Stimulated activated CD8-positive, alpha-beta memory T cell treated with anti-CD3 and anti-CD28 coated beads, Interleukin-4, amount 100 ng/mL, for 1 hour (primary cell): Measurements from ENCODE around the gene S100A5.
"Not testable (repeated sequence)": the region's sequence is repeated elsewhere in the genome, so short reads cannot be mapped to it uniquely, and the experiment has no call there.

Experiments used
- DNase-seq, 2 donors: peaks; one replicate each; pipeline ENCODE4 v3.0.0-alpha.2; 2020; ENCODE audit warnings: low read depth in 2 of 2, low spot score in 1 of 2

The S100A5 gene

DNA sequence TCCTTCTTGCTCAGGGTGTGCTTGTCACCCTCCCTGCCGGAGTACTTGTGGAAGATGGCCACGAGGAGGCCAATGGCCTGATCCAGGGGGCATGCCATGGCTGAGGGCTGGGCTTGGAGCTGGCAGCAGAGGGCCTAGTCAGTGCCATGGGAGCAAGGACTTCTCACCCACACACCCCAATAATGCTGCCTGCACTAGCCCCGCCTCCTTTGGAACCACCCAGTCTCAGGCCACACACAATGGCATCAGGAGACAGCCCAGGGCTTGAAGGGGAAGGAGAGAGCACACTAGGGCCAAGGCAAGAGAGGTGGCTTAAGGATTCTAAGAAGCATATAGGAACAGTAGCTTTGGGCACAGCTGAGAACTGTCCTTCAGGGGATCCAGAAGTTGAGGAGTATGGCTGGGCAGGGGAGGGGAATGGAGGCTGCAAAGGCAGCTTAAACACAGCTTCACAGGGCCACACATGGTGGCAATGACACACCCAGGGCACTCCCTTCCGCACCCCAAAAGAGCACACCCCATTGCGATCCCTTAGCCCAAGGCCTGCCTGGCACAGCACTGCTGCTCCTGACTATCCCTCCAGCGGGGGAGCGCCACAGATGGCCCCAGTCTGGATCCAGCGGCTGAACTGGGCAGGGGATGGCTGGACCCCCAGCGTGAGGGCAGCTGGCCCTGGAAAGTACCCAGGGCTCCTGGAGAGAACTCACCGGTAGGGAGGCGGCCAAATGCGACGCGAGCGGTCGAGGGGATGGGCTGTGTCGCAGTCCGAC, 5.3 kb downstream of the S100A5 start, which contains the start of gene S100A6:
S100A6 (minus strand) TSS at position 750 of the 770 bp plus-strand sequence; CDS start at position 98, 652 bp downstream.
- DNase-seq: no peak

DNA sequence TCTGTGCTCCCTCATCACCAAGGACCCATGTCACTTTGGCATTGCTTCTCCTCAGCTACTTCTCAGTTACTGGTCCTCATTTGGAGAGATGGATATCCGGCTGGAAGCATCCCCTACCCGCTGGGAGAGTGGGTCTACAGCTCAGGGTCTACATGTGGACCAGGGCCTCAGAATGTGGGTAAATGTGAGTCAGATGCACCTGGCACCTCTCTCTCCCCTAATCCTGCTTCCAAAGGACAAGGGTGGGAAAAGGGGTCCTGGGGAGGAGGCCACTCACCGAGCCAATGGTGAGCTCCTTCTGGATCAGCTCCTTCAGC, 5.9 kb downstream of the S100A5 start:
- DNase-seq: no peak

DNA sequence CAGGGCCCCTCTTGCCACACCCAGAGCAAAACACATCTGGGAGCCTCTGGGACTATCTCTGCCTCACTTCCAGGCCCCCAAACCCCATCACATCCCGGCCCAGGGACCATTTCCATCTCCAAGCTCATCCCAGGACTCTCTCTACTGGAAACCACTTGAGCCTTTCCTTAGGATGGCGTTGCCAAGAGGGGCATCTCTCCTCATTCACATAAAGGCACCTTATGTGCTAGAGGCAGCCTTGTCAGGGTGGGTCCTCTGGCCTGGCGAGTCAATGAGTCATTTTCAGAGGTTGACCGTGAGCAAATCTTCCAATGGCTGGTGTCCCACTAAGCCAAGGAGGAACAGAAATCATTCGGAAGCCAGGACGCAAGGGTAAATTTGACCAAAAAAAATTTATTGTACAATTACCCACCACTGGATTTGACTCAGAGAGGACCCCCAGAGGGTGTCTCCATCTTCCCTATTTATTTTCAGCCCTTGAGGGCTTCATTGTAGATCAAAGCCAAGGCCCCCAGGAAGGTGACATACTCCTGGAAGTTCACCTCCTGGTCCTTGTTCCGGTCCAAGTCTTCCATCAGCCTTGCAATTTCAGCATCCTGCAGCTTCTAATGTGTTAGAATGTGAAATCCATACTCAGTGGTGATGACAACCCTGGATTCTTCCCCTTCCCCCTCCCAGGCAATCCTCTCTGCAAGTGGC, 6.4 kb downstream of the S100A5 start:
- no peak for DNase-seq

DNA sequence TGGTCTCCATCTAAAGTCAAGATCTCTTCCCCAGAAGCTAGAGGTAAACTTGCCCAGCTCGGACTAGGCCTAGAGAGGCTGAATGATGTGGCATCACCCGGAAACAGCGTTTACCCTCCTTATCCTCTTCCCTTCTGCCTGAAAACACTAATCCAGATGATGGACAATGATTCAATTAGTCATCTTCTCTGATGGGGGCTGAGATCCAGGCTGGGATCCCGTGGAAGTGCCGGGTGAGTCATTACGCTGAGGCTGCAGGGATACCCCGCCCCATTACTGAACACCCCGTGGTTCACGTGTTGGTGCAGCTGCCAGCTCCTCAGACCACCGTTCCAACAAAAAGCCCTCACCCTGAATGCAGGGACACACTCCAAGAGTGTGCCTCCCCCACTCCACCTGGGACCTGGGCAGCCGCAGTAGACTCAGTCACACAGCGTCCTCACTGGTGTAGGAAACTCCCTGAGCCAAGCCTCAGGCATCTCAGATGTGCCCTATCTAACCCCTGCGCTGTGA, 7.0 kb downstream of the S100A5 start:
- no peak for DNase-seq

DNA sequence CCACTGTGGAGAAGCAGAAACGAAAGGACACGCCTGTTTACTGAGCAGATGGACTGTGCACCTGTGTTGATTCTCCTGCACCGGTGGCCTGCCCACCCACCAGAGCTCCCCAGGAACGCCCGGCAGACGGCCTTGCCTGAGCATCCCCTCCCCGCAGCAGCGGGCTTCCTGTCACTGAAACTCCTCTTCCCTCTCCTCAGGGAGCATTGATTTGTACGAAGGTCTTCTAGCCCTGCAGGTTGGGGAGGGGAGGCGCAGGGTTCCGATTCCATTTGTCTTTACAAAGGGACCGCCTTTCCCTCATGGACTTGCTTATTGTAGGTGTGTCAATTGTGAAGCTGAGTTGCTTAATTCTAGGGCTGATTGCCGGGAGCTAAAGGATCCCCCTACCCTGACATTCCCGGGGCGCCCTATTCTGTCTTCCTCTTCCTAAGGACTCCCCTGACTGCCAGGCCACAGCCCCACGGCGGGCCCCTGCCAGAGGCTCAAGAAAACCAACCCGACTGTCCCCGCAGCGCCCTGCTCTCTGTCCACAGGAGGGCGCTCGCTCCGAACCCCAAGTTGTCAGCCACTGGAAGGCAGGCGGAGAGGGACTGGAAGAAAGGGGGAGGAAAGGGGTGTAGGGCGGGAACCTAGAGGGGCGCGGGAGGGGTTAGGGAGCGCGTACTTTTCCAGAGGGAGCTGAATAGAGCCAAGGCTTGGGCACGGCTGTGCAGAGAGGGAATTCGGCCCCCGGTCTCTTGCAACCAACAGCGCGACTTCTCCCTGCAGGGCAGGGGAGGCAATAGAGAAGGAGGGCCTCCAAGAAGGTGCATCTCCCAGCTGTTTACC, 7.8 kb downstream of the S100A5 start:
- peak; percentile 39 to 60 for DNase-seq

DNA sequence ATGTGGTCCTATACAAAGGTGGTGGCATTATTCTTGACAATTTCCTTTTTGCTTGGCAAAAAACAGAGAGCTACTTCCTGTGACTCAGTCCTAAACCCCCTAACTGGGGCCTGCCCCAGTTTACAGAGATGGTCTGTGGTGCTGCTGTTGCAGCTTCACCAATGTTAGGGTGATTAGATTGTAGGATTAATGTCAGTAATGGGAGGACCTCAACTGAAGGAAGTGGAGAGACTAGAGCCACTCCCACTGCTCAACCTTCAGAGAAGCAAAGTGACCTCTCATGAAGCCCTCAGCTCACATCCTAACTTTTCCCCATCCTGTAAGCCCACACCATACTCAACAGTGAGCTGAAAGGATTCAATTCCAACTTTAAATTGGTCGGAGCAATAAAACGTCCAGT, 8.6 kb downstream of the S100A5 start:
- no peak for DNase-seq

DNA sequence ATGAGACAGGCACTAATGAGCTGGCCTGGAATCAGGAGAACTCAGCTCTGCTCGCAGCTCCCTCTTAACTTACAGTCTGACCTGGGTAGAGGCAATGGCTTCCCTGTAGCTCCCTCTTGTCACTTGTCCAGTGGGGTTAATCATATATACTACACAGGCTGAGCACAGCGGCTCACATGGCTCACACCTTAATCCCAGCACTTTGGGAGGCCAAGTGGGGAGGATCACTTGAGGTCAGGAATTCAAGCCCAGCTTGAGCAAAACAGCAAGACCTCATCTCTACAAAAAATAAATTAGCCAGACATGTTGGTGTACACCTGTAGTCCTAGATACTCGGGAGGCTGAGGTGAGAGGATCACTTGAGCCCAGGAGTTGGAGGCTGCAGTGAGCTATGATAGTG, 9.1 kb downstream of the S100A5 start:
- no peak for DNase-seq

DNA sequence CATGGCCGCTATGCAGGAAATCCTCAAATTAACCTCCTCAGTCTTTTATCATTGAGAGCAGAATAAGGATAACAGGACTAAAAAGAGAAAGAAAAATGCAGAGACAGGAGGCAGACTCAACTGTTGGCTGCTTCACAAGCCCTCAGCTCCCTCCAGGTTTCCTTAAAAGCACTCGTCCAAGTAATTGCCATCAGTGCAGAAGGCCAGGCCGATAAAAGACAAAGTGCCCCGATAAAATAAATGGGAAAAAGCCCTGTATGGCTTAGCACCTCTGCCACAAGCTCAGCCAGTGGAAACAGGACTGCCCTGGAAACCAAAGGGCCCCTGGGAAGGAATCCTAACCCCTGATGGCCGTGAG, 13.1 kb downstream of the S100A5 start:
- DNase-seq: no peak

DNA sequence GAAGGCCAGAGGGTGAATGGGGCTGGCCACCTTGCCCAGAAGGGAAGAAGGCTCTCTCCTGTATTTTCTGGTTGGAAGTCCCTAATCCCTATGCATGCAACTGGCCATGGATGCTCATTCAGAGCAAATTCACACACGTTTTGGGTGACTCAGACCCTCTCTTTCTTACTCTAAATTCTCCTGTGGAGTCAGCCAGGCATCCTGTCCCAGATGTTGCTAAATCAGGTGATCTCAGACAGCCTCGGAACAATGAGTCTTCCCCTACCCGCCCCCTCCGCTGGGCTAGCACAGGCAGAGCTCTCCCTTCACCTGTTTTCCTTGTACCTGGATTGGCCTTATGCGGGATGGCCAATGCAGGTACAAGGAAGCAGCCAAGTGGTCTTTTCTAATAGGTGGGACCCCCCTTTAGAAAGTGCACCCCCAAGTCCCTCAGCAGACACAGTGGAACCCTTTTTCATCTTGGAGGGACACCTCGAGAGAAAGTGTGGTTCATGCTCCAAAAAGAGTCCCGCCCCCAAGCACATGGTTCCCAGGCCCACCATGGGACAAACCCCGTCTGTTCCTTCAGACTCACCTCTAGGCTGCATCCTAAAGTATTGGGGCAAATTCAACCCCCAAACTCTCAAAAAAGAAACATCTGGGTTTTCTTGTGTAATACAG, 13.6 kb downstream of the S100A5 start:
- DNase-seq: no peak

DNA sequence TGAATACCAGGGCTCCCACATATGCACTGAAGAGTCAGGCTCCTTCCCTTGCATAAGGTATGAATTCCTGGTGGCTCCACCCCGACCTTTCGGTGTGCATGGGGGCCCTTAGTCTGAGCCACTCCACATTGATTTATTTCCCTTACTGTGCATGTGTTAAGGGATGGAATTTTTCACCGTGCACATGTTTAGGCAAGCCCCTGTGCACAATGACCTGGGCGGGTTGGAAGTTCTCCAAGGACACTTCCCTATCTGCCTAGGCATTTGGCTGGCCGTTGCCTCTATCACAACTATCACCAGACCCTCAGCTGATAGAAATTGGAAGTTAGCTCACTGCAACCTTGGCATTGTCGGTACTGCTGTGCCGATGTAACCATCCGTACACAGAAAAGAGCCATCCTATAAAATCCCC, 14.6 kb downstream of the S100A5 start:
- DNase-seq: no peak

DNA sequence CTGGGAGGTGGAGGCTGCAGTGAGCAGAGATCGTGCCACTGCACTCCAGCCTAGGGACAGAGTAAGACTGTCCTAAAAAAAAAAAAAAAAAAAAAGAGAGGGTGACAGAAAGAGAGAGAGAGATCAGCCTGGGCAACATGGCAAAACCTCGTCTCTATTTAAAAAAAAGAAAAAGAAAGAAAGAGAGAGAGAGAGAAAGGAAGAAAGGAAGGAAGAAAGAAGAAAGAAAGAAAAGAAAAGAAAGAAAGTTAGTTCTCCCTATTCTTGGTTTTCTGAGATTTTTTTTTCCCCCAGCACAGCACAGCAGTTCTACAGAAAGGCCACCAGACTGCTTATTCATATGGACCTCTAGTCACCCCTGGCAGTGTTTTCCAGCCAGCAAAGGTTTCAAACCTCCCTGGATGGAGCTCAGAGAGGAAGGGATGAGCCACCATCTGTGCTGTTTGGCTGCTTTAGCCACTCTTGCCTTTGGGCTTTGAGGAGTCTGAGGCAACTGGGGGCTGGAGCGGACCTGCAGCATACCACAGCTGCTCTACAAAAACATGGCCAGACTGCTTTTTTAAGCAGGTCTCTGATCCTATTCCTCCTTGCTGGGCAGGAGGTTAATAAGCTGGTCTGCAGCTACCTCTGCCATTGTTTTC, 15.5 kb downstream of the S100A5 start:
- DNase-seq: no peak

DNA sequence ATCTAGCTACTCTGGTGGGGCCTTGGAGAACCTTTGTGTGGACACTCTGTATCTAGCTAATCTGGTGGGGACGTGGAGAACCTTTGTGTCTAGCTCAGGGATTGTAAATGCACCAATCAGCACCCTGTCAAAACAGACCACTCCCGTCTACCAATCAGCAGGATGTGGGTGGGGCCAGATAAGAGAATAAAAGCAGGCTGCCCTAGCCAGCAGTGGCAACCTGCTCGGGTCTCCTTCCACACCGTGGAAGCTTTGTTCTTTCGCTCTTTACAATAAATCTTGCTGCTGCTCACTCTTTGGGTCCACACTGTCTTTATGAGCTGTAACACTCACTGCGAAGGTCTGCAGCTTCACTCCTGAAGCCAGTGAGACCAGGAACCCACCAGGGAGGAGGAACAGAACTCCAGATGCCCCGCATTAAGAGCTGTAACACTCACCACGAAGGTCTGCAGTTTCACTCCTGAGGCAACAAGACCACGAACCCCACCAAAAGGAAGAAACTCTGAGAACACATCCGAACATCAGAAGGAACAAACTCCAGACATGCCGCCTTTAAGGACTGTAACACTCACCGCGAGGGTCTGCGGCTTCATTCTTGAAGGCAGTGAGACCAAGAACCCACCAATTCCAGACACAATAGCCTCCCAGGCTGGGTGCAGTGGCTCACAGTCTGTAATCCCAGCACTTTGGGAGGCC, 18.2 kb downstream of the S100A5 start:
- not testable (repeated sequence) for DNase-seq

DNA sequence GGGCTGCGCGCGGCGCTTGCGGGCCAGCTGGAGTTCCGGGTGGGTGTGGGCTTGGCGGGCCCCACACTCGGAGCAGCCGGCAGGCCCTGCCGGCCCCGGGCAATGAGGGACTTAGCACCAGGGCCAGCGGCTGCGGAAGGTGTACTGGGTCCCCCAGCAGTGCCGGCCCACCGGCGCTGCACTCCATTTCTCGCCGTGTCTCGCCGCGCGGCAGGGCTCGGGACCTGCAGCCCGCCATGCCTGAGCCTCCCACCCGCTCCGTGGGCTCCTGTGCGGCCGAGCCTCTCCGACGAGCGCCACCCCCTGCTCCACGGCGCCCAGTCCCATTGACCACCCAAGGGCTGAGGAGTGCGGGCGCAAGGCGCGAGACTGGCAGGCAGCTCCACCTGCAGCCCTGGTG, 18.9 kb downstream of the S100A5 start:
- DNase-seq: not testable (repeated sequence)

DNA sequence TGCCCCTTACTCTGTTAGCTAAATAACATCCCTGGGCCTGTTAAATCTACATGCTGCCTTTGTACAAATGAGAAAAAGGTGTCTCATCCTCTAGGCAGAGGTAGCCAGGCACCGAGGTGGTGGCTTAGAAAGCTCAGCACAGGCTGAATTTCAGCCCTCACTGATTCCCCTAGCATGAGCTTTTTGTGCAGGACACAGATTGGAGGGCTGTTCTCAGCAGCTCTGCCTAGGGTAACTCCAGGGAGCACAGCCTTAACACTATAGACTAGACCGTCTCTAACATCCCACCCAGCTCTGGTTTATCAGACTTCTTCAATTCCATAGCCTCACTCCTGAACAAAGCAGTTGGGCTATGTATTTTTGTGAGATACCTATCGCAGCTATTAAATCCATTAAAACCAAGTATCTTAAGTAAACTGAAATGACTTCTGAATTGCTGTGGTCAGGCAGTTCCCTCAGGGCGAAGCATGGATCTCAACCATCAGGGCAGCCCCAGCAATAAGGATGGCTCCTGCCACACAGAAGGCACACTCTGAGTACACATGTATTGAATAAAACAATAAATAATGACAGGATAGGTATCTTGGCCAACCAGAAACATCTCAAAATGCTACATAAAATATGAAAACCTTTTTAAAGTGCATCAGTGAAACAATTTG, 19.8 kb downstream of the S100A5 start:
- DNase-seq: no peak

DNA sequence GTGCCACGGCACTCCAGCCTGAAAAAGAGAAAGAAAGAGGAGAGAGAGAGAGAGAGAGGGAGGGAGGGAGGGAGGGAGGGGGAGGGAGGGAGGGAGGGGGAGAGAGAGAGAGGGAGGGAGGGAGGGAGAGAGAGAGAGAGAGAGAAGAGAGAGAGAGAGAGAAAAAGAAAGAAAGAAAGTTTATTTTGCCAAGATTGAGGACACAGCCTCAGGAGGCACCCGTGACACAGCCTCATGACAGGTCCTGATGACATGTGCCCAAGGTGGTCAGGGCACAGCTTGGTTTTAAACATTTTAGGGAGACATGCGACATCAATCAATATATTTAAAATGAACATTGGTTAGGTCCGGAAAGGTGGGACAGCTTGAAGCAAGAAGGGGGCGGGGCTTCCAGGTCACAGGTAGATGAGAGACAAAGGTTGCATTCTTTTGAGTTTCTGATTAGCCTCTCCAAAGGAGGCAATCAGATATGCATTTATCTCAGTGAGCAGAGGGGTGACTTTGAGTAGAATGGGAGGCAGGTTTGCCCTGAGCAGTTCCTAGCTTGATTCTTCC, 20.5 kb downstream of the S100A5 start:
- DNase-seq: not testable (repeated sequence)

DNA sequence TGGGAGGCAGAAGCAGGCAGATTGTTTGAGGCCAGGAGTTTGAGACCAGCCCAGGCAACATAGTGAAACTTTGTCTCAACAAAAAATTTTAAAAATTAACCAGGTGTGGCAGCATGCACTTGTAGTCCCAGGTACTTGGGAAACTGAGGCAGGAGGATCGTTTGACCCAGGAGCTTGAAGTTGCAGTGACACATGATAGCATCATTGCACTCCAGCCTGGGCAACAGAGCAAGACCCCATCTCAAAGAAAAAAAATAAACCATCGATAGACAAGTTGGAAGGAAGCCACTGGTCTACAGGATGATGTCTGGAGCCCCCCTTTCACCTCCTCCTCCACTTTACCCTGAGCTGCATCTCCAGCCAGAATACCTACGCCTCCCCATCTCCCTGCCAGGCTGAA, 21.5 kb downstream of the S100A5 start:
- DNase-seq: no peak

DNA sequence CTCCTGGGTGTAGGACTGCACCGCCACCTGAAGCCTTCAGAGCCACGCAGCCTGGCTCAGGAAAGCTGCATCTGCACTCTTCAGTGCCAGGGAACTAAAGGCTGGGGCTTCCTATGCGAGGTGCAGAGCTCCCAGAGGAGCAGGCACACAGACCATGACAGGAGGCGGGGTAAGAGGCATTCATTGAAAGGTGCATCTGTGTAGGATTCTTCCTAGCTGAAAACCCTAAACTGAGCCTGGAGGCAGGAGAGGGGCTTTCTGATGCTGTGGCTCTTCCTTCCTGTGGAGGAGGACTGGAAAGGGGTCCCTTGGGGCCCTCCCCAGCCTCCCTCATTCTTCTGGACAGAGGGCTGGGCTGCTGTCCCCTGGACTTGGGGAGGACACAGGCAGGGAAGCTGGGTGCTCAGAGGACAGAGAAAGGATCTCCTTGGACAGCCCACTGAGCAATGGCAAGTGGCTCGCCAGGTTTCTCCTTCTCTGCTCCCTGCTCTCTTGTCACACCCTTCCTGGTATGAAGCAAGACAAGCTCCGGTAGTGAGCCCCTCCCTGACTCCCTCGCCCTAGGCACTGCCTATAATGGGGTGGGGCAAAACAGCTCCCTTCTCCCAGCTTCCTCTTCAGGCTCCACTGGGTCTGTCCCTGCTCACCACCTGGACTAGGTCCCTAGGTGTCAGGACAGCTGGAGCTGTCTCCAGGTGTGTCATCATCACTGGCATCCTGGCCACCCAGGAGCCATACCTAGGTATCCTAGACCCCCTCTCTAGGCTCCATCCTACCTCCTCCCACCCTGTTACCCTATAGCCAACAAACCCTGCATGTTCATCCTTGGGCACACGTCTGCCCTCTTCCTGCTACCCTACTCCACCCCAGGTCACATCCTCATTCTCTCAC, 25.0 kb downstream of the S100A5 start:
- DNase-seq: no peak

DNA sequence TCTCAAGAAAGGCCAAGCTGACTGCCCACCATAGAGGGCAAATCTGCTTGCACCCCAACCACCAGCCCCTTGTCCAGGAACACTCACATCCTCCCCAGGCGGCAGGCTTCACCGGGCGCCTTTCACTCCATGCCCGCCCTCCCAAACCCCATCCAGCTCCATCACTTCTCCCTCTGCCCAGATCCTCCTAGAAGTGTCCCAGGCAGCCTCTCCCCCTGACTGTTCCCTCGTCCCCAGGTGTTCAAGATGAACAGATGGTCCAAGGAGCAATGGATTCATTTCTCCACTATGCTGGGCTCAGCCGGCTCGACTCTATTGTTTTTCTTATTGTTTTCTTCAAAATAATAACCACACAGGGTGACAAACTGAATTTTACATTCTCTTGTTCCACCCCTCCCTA, 27.1 kb downstream of the S100A5 start:
- no peak for DNase-seq
